ENCODE results near the gene PCA3.

- TF ChIP-seq CREB1 (IDR thresholded peaks at IDR 0.05; ENCODE audit: low read depth) (no peak), CTCF (IDR thresholded peaks at IDR 0.05 in 2 of 3, conservative IDR thresholded peaks at IDR 0.05 in 1 of 3; ENCODE audit: control insufficient read depth in 2 of 3, extremely low read depth in 1 of 3, insufficient read depth in 1 of 3, low read depth in 3 of 3, low read length in 3 of 3) (no peak), GABPA (IDR thresholded peaks at IDR 0.05; ENCODE audit: low read depth) (no peak), POLR2A (IDR thresholded peaks at IDR 0.05; ENCODE audit: low read depth, low read length) (no peak), KAT2A (conservative IDR thresholded peaks at IDR 0.05; ENCODE audit: control insufficient read depth, low read depth, low read length) (no peak), TAF1 (IDR thresholded peaks at IDR 0.05; ENCODE audit: borderline replicate concordance, low read depth, low read length) (no peak), EZH2 (IDR thresholded peaks at IDR 0.05; ENCODE audit: borderline replicate concordance, control insufficient read depth, low read depth, low read length) (no peak), REST (IDR thresholded peaks at IDR 0.05; ENCODE audit: low read depth, low read length) (no peak), ZNF274 (IDR thresholded peaks at IDR 0.05; ENCODE audit: insufficient read depth, insufficient read length) (no peak), TCF12 (IDR thresholded peaks at IDR 0.05; ENCODE audit: low read depth, low read length) (no peak), JUNB (IDR thresholded peaks at IDR 0.05) (no peak)
These were observed 4.5 kb upstream of the PCA3 start for GRCh38 chr9:76759732-76760131.

Data from GM12878 (cell line).